ENCODE results near the gene PITPNB. TPM values are rescaled to one million over a fixed set of nuclear protein-coding genes. Genes with fewer than 3 reads are reported as not detected.

Gene PITPNB
- total and polyA plus RNA-seq, 2 experiments from 2014 or later: 50.9 to 56.0 TPM

DNA sequence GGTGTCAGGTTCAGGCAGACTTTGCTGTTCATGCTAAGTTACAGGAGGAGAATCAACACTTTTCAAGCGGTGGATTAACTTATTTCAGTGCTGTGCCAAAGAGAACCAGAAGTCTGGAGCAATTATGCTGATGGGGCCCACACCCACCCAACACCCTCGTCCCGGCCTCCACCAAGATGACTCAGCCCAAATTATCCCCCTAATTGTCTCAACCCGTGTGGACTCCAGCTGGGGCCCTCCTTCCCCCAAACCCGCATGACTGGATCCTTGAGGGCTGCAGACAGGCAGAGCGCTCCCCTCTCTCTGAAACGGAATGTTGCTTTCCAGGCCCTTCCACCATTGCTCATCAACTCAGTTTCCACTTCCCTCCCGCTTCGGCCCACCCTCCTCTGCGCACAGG, 82.9 kb downstream of the PITPNB start:
- H3K36me3 ChIP-seq (ENCODE audit: insufficient read depth): no peaks in the 10 kb centered on the region
- H3K4me3 ChIP-seq: no peak overlapping the region
- Mint-ChIP-seq H3K27ac (0 out of 2 replicates have a peak overlapping the region, but pooled peaks have one; percentile 9), H3K27me3 (ENCODE audit: insufficient read depth, low read depth, poor library complexity) (peaks cover 8% of the 10 kb centered on the region), H3K36me3 (ENCODE audit: low read depth) (peaks cover 13% of the 10 kb centered on the region), H3K4me1 (peaks cover 24% of the 10 kb centered on the region), H3K4me3 (no peak overlapping the region), H3K9me3 (peaks cover 17% of the 10 kb centered on the region; the same call in 2 of the 3 replicates)
- H3K27ac ChIP-seq (ENCODE audit: low read depth): peak overlapping the region; percentile 2; the same call in 1 of the 2 replicates
- DNase-seq (ENCODE audit: low spot score) (no peak), ATAC-seq (peak; percentile 23)
- TF ChIP-seq ZNF331 (CRISPR knock-in tag; IDR thresholded peaks at IDR 0.05; ENCODE audit: low read depth) (no peak), POLR2AphosphoS5 (IDR thresholded peaks at IDR 0.05; ENCODE audit: low read depth) (no peak), ZNF114 (CRISPR knock-in tag; IDR thresholded peaks at IDR 0.05) (no peak), EZH2 (IDR thresholded peaks at IDR 0.05; ENCODE audit: low read depth, unreplicated experiment) (no peak), CREB1 (CRISPR knock-in tag; IDR thresholded peaks at IDR 0.05; ENCODE audit: low read depth) (no peak), STAT1 (IDR thresholded peaks at IDR 0.05; ENCODE audit: unreplicated experiment) (no peak), JUNB (IDR thresholded peaks at IDR 0.05; ENCODE audit: unreplicated experiment) (no peak), NANOG (IDR thresholded peaks at IDR 0.05; ENCODE audit: borderline replicate concordance) (no peak), EZH2phosphoT487 (IDR thresholded peaks at IDR 0.05; ENCODE audit: unreplicated experiment) (no peak)
- TF ChIP-seq, protein P1, sequence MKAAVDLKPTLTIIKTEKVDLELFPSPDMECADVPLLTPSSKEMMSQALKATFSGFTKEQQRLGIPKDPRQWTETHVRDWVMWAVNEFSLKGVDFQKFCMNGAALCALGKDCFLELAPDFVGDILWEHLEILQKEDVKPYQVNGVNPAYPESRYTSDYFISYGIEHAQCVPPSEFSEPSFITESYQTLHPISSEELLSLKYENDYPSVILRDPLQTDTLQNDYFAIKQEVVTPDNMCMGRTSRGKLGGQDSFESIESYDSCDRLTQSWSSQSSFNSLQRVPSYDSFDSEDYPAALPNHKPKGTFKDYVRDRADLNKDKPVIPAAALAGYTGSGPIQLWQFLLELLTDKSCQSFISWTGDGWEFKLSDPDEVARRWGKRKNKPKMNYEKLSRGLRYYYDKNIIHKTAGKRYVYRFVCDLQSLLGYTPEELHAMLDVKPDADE (IDR thresholded peaks at IDR 0.05): no peak
- TF ChIP-seq, protein P2, sequence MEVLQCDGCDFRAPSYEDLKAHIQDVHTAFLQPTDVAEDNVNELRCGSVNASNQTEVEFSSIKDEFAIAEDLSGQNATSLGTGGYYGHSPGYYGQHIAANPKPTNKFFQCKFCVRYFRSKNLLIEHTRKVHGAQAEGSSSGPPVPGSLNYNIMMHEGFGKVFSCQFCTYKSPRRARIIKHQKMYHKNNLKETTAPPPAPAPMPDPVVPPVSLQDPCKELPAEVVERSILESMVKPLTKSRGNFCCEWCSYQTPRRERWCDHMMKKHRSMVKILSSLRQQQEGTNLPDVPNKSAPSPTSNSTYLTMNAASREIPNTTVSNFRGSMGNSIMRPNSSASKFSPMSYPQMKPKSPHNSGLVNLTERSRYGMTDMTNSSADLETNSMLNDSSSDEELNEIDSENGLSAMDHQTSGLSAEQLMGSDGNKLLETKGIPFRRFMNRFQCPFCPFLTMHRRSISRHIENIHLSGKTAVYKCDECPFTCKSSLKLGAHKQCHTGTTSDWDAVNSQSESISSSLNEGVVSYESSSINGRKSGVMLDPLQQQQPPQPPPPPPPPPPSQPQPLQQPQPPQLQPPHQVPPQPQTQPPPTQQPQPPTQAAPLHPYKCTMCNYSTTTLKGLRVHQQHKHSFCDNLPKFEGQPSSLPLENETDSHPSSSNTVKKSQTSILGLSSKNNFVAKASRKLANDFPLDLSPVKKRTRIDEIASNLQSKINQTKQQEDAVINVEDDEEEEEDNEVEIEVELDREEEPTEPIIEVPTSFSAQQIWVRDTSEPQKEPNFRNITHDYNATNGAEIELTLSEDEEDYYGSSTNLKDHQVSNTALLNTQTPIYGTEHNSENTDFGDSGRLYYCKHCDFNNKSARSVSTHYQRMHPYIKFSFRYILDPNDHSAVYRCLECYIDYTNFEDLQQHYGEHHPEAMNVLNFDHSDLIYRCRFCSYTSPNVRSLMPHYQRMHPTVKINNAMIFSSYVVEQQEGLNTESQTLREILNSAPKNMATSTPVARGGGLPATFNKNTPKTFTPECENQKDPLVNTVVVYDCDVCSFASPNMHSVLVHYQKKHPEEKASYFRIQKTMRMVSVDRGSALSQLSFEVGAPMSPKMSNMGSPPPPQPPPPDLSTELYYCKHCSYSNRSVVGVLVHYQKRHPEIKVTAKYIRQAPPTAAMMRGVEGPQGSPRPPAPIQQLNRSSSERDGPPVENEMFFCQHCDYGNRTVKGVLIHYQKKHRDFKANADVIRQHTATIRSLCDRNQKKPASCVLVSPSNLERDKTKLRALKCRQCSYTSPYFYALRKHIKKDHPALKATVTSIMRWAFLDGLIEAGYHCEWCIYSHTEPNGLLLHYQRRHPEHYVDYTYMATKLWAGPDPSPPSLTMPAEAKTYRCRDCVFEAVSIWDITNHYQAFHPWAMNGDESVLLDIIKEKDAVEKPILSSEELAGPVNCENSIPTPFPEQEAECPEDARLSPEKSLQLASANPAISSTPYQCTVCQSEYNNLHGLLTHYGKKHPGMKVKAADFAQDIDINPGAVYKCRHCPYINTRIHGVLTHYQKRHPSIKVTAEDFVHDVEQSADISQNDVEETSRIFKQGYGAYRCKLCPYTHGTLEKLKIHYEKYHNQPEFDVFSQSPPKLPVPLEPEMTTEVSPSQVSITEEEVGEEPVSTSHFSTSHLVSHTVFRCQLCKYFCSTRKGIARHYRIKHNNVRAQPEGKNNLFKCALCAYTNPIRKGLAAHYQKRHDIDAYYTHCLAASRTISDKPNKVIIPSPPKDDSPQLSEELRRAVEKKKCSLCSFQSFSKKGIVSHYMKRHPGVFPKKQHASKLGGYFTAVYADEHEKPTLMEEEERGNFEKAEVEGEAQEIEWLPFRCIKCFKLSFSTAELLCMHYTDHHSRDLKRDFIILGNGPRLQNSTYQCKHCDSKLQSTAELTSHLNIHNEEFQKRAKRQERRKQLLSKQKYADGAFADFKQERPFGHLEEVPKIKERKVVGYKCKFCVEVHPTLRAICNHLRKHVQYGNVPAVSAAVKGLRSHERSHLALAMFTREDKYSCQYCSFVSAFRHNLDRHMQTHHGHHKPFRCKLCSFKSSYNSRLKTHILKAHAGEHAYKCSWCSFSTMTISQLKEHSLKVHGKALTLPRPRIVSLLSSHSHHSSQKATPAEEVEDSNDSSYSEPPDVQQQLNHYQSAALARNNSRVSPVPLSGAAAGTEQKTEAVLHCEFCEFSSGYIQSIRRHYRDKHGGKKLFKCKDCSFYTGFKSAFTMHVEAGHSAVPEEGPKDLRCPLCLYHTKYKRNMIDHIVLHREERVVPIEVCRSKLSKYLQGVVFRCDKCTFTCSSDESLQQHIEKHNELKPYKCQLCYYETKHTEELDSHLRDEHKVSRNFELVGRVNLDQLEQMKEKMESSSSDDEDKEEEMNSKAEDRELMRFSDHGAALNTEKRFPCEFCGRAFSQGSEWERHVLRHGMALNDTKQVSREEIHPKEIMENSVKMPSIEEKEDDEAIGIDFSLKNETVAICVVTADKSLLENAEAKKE (CRISPR knock-in tag; IDR thresholded peaks at IDR 0.05): no peak
- TF ChIP-seq, protein P3, sequence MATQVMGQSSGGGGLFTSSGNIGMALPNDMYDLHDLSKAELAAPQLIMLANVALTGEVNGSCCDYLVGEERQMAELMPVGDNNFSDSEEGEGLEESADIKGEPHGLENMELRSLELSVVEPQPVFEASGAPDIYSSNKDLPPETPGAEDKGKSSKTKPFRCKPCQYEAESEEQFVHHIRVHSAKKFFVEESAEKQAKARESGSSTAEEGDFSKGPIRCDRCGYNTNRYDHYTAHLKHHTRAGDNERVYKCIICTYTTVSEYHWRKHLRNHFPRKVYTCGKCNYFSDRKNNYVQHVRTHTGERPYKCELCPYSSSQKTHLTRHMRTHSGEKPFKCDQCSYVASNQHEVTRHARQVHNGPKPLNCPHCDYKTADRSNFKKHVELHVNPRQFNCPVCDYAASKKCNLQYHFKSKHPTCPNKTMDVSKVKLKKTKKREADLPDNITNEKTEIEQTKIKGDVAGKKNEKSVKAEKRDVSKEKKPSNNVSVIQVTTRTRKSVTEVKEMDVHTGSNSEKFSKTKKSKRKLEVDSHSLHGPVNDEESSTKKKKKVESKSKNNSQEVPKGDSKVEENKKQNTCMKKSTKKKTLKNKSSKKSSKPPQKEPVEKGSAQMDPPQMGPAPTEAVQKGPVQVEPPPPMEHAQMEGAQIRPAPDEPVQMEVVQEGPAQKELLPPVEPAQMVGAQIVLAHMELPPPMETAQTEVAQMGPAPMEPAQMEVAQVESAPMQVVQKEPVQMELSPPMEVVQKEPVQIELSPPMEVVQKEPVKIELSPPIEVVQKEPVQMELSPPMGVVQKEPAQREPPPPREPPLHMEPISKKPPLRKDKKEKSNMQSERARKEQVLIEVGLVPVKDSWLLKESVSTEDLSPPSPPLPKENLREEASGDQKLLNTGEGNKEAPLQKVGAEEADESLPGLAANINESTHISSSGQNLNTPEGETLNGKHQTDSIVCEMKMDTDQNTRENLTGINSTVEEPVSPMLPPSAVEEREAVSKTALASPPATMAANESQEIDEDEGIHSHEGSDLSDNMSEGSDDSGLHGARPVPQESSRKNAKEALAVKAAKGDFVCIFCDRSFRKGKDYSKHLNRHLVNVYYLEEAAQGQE (IDR thresholded peaks at IDR 0.05; ENCODE audit: unreplicated experiment): no peak
- TF ChIP-seq, protein P4, sequence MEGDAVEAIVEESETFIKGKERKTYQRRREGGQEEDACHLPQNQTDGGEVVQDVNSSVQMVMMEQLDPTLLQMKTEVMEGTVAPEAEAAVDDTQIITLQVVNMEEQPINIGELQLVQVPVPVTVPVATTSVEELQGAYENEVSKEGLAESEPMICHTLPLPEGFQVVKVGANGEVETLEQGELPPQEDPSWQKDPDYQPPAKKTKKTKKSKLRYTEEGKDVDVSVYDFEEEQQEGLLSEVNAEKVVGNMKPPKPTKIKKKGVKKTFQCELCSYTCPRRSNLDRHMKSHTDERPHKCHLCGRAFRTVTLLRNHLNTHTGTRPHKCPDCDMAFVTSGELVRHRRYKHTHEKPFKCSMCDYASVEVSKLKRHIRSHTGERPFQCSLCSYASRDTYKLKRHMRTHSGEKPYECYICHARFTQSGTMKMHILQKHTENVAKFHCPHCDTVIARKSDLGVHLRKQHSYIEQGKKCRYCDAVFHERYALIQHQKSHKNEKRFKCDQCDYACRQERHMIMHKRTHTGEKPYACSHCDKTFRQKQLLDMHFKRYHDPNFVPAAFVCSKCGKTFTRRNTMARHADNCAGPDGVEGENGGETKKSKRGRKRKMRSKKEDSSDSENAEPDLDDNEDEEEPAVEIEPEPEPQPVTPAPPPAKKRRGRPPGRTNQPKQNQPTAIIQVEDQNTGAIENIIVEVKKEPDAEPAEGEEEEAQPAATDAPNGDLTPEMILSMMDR (conservative IDR thresholded peaks at IDR 0.05; ENCODE audit: low read depth in 2 of 2): no peak
- peaks cover 8% of the 10 kb centered on the region; the same call in 1 of the 2 replicates for H3K4me1 ChIP-seq (ENCODE audit: insufficient read depth)
- no peaks in the 10 kb centered on the region for H3K79me2 ChIP-seq (replicated peaks; ENCODE audit: insufficient read depth)
- H2AFZ ChIP-seq: peak overlapping the region; percentile 59; the same call in 1 of the 2 replicates
- H4K20me1 ChIP-seq (replicated peaks; ENCODE audit: insufficient read depth): no peaks in the 10 kb centered on the region
- H3K4me2 ChIP-seq: 0 out of 2 replicates have a peak overlapping the region, but pooled peaks have one; percentile 0
- no peaks in the 10 kb centered on the region for H3K9me2 ChIP-seq (ENCODE audit: insufficient read depth)
- H3K27me3 ChIP-seq (ENCODE audit: insufficient read depth): no peaks in the 10 kb centered on the region
- no peaks in the 10 kb centered on the region for H3F3A ChIP-seq (replicated peaks; ENCODE audit: low read depth)
